ENCODE results near the gene SENP6. TPM values are rescaled to one million over a fixed set of nuclear protein-coding genes. Genes with fewer than 3 reads are reported as not detected.

Gene SENP6
- polyA plus RNA-seq, 1 donor from 2014 or later, result 113 TPM

GRCh38 chr6:75618437-75618836, 16.8 kb downstream of the SENP6 start:
- Histone ChIP-seq H3K79me2 (replicated peaks; ENCODE audit: insufficient read depth, low read length) (peaks cover 83% of the 10 kb centered on the region), H3K4me3 (ENCODE audit: low read length) (no peak overlapping the region), H3K27ac (ENCODE audit: low read length) (no peak overlapping the region), H3K27me3 (ENCODE audit: insufficient read depth, low read depth, low read length) (no peaks in the 10 kb centered on the region), H3K9me3 (ENCODE audit: low read length) (no peaks in the 10 kb centered on the region), H3F3A (ENCODE audit: insufficient read depth, low read length, poor library complexity, severe bottlenecking) (no peaks in the 10 kb centered on the region), H3K4me2 (ENCODE audit: low read length) (no peak overlapping the region), H4K20me1 (ENCODE audit: insufficient read depth) (no peaks in the 10 kb centered on the region), H2AFZ (ENCODE audit: low read depth, low read length) (no peak overlapping the region), H3K9me2 (ENCODE audit: insufficient read depth, low read length) (no peaks in the 10 kb centered on the region), H3K9ac (ENCODE audit: low read length) (no peak overlapping the region), H3K36me3 (ENCODE audit: insufficient read depth, low read length) (no peaks in the 10 kb centered on the region)
- TF ChIP-seq CTCF (IDR thresholded peaks at IDR 0.05; ENCODE audit: poor library complexity, severe bottlenecking) (no peak), MXI1 (conservative IDR thresholded peaks at IDR 0.05; ENCODE audit: poor library complexity, severe bottlenecking) (no peak), REST (IDR thresholded peaks at IDR 0.05; ENCODE audit: borderline replicate concordance) (no peak), POLR2AphosphoS5 (IDR thresholded peaks at IDR 0.05) (no peak), TAF1 (IDR thresholded peaks at IDR 0.05; ENCODE audit: low read depth) (no peak), RAD21 (conservative IDR thresholded peaks at IDR 0.05) (no peak), SMC3 (conservative IDR thresholded peaks at IDR 0.05; ENCODE audit: poor library complexity) (no peak), EZH2 (IDR thresholded peaks at IDR 0.05; ENCODE audit: borderline replicate concordance, insufficient read depth, low read length, poor library complexity, severe bottlenecking) (no peak), EP300 (conservative IDR thresholded peaks at IDR 0.05; ENCODE audit: poor library complexity, severe bottlenecking) (no peak)

GRCh38 chr6:75619230-75619899, 17.7 kb downstream of the SENP6 start:
- no peaks in the 10 kb centered on the region for H3K27me3 ChIP-seq (ENCODE audit: insufficient read depth, low read depth, low read length)
- H3K4me2 ChIP-seq (ENCODE audit: low read length), result no peak overlapping the region
- H3K9me2 ChIP-seq (ENCODE audit: insufficient read depth, low read length), result no peaks in the 10 kb centered on the region
- H3K36me3 ChIP-seq (ENCODE audit: insufficient read depth, low read length), result no peaks in the 10 kb centered on the region
- no peaks in the 10 kb centered on the region for H3K9me3 ChIP-seq (ENCODE audit: low read length)
- no peak overlapping the region for H3K27ac ChIP-seq (ENCODE audit: low read length)
- no peak for TF ChIP-seq MXI1 (conservative IDR thresholded peaks at IDR 0.05; ENCODE audit: poor library complexity, severe bottlenecking)
- no peak for TF ChIP-seq TAF1 (IDR thresholded peaks at IDR 0.05; ENCODE audit: low read depth)
- no peak for TF ChIP-seq SMC3 (conservative IDR thresholded peaks at IDR 0.05; ENCODE audit: poor library complexity)
- TF ChIP-seq EP300 (conservative IDR thresholded peaks at IDR 0.05; ENCODE audit: poor library complexity, severe bottlenecking), result no peak
- TF ChIP-seq CTCF (IDR thresholded peaks at IDR 0.05; ENCODE audit: poor library complexity, severe bottlenecking), result no peak
- TF ChIP-seq POLR2AphosphoS5 (IDR thresholded peaks at IDR 0.05), result no peak
- TF ChIP-seq EZH2 (IDR thresholded peaks at IDR 0.05; ENCODE audit: borderline replicate concordance, insufficient read depth, low read length, poor library complexity, severe bottlenecking), result no peak
- TF ChIP-seq RAD21 (conservative IDR thresholded peaks at IDR 0.05), result no peak
- TF ChIP-seq REST (IDR thresholded peaks at IDR 0.05; ENCODE audit: borderline replicate concordance), result no peak
- H2AFZ ChIP-seq (ENCODE audit: low read depth, low read length), result no peak overlapping the region
- H3K9ac ChIP-seq (ENCODE audit: low read length), result no peak overlapping the region
- H3K4me3 ChIP-seq (ENCODE audit: low read length), result no peak overlapping the region
- peaks cover 78% of the 10 kb centered on the region for H3K79me2 ChIP-seq (replicated peaks; ENCODE audit: insufficient read depth, low read length)
- peaks cover 3% of the 10 kb centered on the region for H3F3A ChIP-seq (ENCODE audit: insufficient read depth, low read length, poor library complexity, severe bottlenecking)
- H4K20me1 ChIP-seq (ENCODE audit: insufficient read depth), result no peaks in the 10 kb centered on the region

Measured in neural cell (in vitro differentiated cells).